Body of pancreas (tissue), 4 donors: Measurements from ENCODE around the gene GTF2H1. TPM values are rescaled to one million over a fixed set of nuclear protein-coding genes. Genes with fewer than 3 reads are reported as not detected.
A peak's percentile ranks its signal among the peaks of the same experiment; 100 is the strongest.

Experiments used
- ATAC-seq: fragments of 150-250 bp; one replicate; pipeline ENCODE4 v1.9.1; 2016
- DNase-seq, 4 donors: peaks; one replicate each; pipeline ENCODE4 v3.0.0-alpha.2; 2019
- H3K27ac ChIP-seq, 4 donors: fragments of 200-600 bp; sonication (generic); 1 replicate in 3 of 4; 2 replicates in 1 of 4; pipeline versions ENCODE4 v1.5.1 to v1.6.1; 2016 to 2019; ENCODE audit warnings: mild to moderate bottlenecking in 1 of 4, mixed read lengths in 1 of 4, moderate library complexity in 1 of 4
- H3K27me3 ChIP-seq, 2 donors: fragments of 200-600 bp; sonication (generic); one replicate each; pipeline ENCODE4 v1.6.0; 2016; ENCODE audit warnings: mild to moderate bottlenecking in 1 of 2
- H3K36me3 ChIP-seq, 2 donors: fragments of 200-600 bp; sonication (generic); replicated peaks in 1 of 2; 2 replicates each; pipeline ENCODE4 v1.5.1; 2016; ENCODE audit warnings: low read depth in 2 of 2; ENCODE audit not compliant: insufficient read depth in 1 of 2
- H3K4me1 ChIP-seq: fragments of 200-600 bp; sonication (generic); one replicate; pipeline ENCODE4 v1.6.0; 2016
- H3K4me3 ChIP-seq, 2 donors: fragments of 200-600 bp; sonication (generic); 1 replicate in 1 of 2; 2 replicates in 1 of 2; pipeline ENCODE4 v1.5.1; 2016 to 2019
- H3K9me3 ChIP-seq, 3 donors: fragments of 200-600 bp; sonication (generic); 1 replicate in 2 of 3; 2 replicates in 1 of 3; pipeline ENCODE4 v1.5.1; 2016
- CTCF ChIP-seq, 7 experiments: fragments of 450-650 bp in 4 of 7; fragments of 200-600 bp in 3 of 7; sonication (generic) in 3 of 7; IDR thresholded peaks; one replicate each; pipeline ENCODE4 v1.5.1; 2016 to 2019; ENCODE audit warnings: antibody characterized with exemption in 7 of 7
- POLR2A ChIP-seq, 3 donors: fragments of 450-650 bp; IDR thresholded peaks; one replicate each; pipeline ENCODE4 v1.6.1; 2016; ENCODE audit warnings: antibody characterized with exemption in 3 of 3, mild to moderate bottlenecking in 2 of 3
- WGBS, 2 donors: methylation state at CpG; one replicate each; pipeline ENCODE4 v1.1.5; 2017; 5-methylcytosine and 5-hydroxymethylcytosine counted together
- intact Hi-C: fragments of 100-400 bp; cut with DNase I; formaldehyde crosslinking; loops from one replicate; pipeline ENCODE4 v1.15.1; 2023
- total RNA-seq, 2 donors: library from RNA; depleted of rRNA; stranded (reverse); fragments of >200 nt; gene quantifications; one replicate each; pipeline ENCODE4 v1.1.0, GENCODE V29; 2016

Gene GTF2H1
- 10 to 100 TPM; 26.5 to 48.5 TPM for total RNA-seq

- Histone ChIP-seq H3K27ac (peak within 1 kb of the TSS; percentile 94 to 99 (median 98)), H3K36me3 (peaks cover 0 to 2% of the 10 kb centered on the region in 2 donors), H3K27me3 (no peaks in the 10 kb centered on the region), H3K4me1 (peaks cover 39% of the 10 kb centered on the region), H3K9me3 (no peaks in the 10 kb centered on the region), H3K4me3 (peak within 1 kb of the TSS; percentile 58 to 72)
- 1 to 2% methylated on average over 17 to 60 of the region's 61 CpGs for WGBS, 2 donors
- DNase-seq (peak; percentile 96 to 98 (median 96)), ATAC-seq (peak; percentile 99)
- intact Hi-C loops = loop anchor here (10.0 kb wide), 1 partner anchor 73 kb away; the partner anchor contains the start of gene LDHA
- TF ChIP-seq POLR2A (IDR thresholded peaks at IDR 0.05) (peak; percentile 70 to 97 (median 94)), CTCF (IDR thresholded peaks at IDR 0.05) (peak in 1 of 7 experiments; percentile 12)
These were observed at the start of gene GTF2H1, which contains the start of gene HPS5 for GRCh38 chr11:18321969-18322711. TSS of gene GTF2H1 (plus strand) at chr11:18322567. CDS start at chr11:18333075, 10,508 bp downstream. TSS of gene HPS5 (minus strand) at chr11:18322140. CDS start at chr11:18317858, 4,282 bp downstream.

GRCh38 chr11:18277565-18278271 lies 44.6 kb upstream of the GTF2H1 start:
- ATAC-seq (no peak), DNase-seq (peak in 1 of 4 donors; percentile 54)
- Histone ChIP-seq H3K4me1 (no peaks in the 10 kb centered on the region), H3K36me3 (peaks cover 0 to 12% of the 10 kb centered on the region in 2 donors), H3K27me3 (no peaks in the 10 kb centered on the region), H3K27ac (peak overlapping the region in 1 of 4 donors; percentile 45), H3K9me3 (no peaks in the 10 kb centered on the region), H3K4me3 (no peak overlapping the region)
- intact Hi-C loops = no loop called here
- TF ChIP-seq CTCF (IDR thresholded peaks at IDR 0.05) = no peak
- no peak for TF ChIP-seq POLR2A (IDR thresholded peaks at IDR 0.05)
- 82 to 91% methylated on average over 5 of the region's 5 CpGs for WGBS, 2 donors

- 68 to 82% methylated on average over 4 of the region's 4 CpGs for WGBS, 2 donors
- H3K9me3 ChIP-seq = no peaks in the 10 kb centered on the region
- H3K4me1 ChIP-seq = no peaks in the 10 kb centered on the region
- ATAC-seq = no peak
- TF ChIP-seq POLR2A (IDR thresholded peaks at IDR 0.05) = no peak
- H3K36me3 ChIP-seq = peaks cover 0 to 12% of the 10 kb centered on the region in 2 donors
- intact Hi-C loops = no loop called here
- no peaks in the 10 kb centered on the region for H3K27me3 ChIP-seq
- no peak overlapping the region for H3K4me3 ChIP-seq
- H3K27ac ChIP-seq = no peak overlapping the region
- no peak for DNase-seq
These were observed 41.8 kb upstream of the GTF2H1 start for GRCh38 chr11:18280438-18281045.

GRCh38 chr11:18282626-18283025 lies 39.7 kb upstream of the GTF2H1 start:
- WGBS, 2 donors = 83 to 87% methylated on average over 2 of the region's 2 CpGs
- intact Hi-C loops = no loop called here
- H3K27ac ChIP-seq = no peak overlapping the region
- H3K36me3 ChIP-seq = peaks cover 1 to 20% of the 10 kb centered on the region in 2 donors
- no peaks in the 10 kb centered on the region for H3K27me3 ChIP-seq
- ATAC-seq (no peak), DNase-seq (no peak)
- TF ChIP-seq POLR2A (IDR thresholded peaks at IDR 0.05) (no peak), CTCF (IDR thresholded peaks at IDR 0.05) (no peak)
- no peak overlapping the region for H3K4me3 ChIP-seq
- H3K4me1 ChIP-seq = no peaks in the 10 kb centered on the region
- H3K9me3 ChIP-seq = no peaks in the 10 kb centered on the region

GRCh38 chr11:18285841-18286240 lies 36.5 kb upstream of the GTF2H1 start:
- H3K4me1 ChIP-seq = no peaks in the 10 kb centered on the region
- H3K27ac ChIP-seq = no peak overlapping the region
- intact Hi-C loops = no loop called here
- DNase-seq (no peak), ATAC-seq (no peak)
- no peak overlapping the region for H3K4me3 ChIP-seq
- no peaks in the 10 kb centered on the region for H3K27me3 ChIP-seq
- TF ChIP-seq CTCF (IDR thresholded peaks at IDR 0.05) (no peak), POLR2A (IDR thresholded peaks at IDR 0.05) (no peak)
- H3K9me3 ChIP-seq = no peaks in the 10 kb centered on the region
- H3K36me3 ChIP-seq = peaks cover 7 to 12% of the 10 kb centered on the region in 2 donors
- WGBS, 2 donors = 83 to 100% methylated on average over 1 of the region's 1 CpG
